Osteocyte (in vitro differentiated cells): Measurements from ENCODE around the gene ESRRG. TPM values are rescaled to one million over a fixed set of nuclear protein-coding genes. Genes with fewer than 3 reads are reported as not detected.

Source experiments
- DNase-seq: peaks from one replicate; pipeline ENCODE4 v3.0.0; 2021; ENCODE audit warnings: mixed read lengths; ENCODE audit not compliant: unreplicated experiment; ENCODE audit errors: extremely low spot score
- H3K27ac Mint-ChIP-seq: one replicate; pipeline ENCODE4 v1.8.0; 2021; ENCODE audit warnings: mild to moderate bottlenecking, mixed read lengths; ENCODE audit not compliant: unreplicated experiment
- H3K27me3 Mint-ChIP-seq: one replicate; pipeline ENCODE4 v1.8.0; 2021; ENCODE audit warnings: mixed read lengths; ENCODE audit not compliant: unreplicated experiment
- H3K36me3 Mint-ChIP-seq: one replicate; pipeline ENCODE4 v1.8.0; 2021; ENCODE audit warnings: mixed read lengths; ENCODE audit not compliant: unreplicated experiment
- H3K4me1 Mint-ChIP-seq: one replicate; pipeline ENCODE4 v1.8.0; 2021; ENCODE audit warnings: mixed read lengths; ENCODE audit not compliant: unreplicated experiment
- H3K4me3 Mint-ChIP-seq: one replicate; pipeline ENCODE4 v1.8.0; 2021; ENCODE audit warnings: mild to moderate bottlenecking, moderate library complexity, mixed read lengths; ENCODE audit not compliant: unreplicated experiment
- H3K9me3 Mint-ChIP-seq: one replicate; pipeline ENCODE4 v1.8.0; 2021; ENCODE audit warnings: mixed read lengths; ENCODE audit not compliant: unreplicated experiment
- CTCF ChIP-seq: fragments of 200-600 bp; sonication (generic); IDR thresholded peaks from 2 replicates; pipeline ENCODE4 v1.5.0; 2021; ENCODE audit warnings: antibody characterized with exemption, mild to moderate bottlenecking, moderate library complexity
- total RNA-seq: library from RNA; stranded (reverse); gene quantifications from 2 replicates; pipeline ENCODE4 v1.2.1, GENCODE V29; 2021

The ESRRG gene
- total RNA-seq, 1 donor from 2014 or later: not detected

- Mint-ChIP-seq H3K27me3 (peaks cover 4% of the 10 kb centered on the region), H3K4me3 (no peak overlapping the region), H3K4me1 (no peaks in the 10 kb centered on the region), H3K36me3 (no peaks in the 10 kb centered on the region), H3K9me3 (no peaks in the 10 kb centered on the region), H3K27ac (no peak overlapping the region)
- no peak for TF ChIP-seq CTCF
- DNase-seq: no peak
These were observed 83.1 kb downstream of the ESRRG start for GRCh38 chr1:216640100-216640499.

- Mint-ChIP-seq H3K27ac (no peak overlapping the region), H3K36me3 (no peaks in the 10 kb centered on the region), H3K9me3 (no peaks in the 10 kb centered on the region), H3K4me3 (no peak overlapping the region), H3K27me3 (peaks cover 4% of the 10 kb centered on the region), H3K4me1 (no peaks in the 10 kb centered on the region)
- no peak for TF ChIP-seq CTCF
- no peak for DNase-seq
These were observed 90.2 kb downstream of the ESRRG start for GRCh38 chr1:216632980-216633379.

- DNase-seq: no peak
- Mint-ChIP-seq H3K4me1 (no peaks in the 10 kb centered on the region), H3K36me3 (no peaks in the 10 kb centered on the region), H3K4me3 (no peak overlapping the region), H3K27me3 (peaks cover 3% of the 10 kb centered on the region), H3K27ac (no peak overlapping the region), H3K9me3 (no peaks in the 10 kb centered on the region)
- TF ChIP-seq CTCF: no peak
These were observed 92.7 kb downstream of the ESRRG start for GRCh38 chr1:216630532-216630931.

GRCh38 chr1:216627252-216627651 lies 96.0 kb downstream of the ESRRG start:
- Mint-ChIP-seq H3K36me3 (no peaks in the 10 kb centered on the region), H3K9me3 (no peaks in the 10 kb centered on the region), H3K4me1 (no peaks in the 10 kb centered on the region), H3K27me3 (no peaks in the 10 kb centered on the region), H3K27ac (no peak overlapping the region), H3K4me3 (no peak overlapping the region)
- DNase-seq: no peak
- TF ChIP-seq CTCF: peak; percentile 8

- Mint-ChIP-seq H3K27ac (no peak overlapping the region), H3K27me3 (no peaks in the 10 kb centered on the region), H3K9me3 (no peaks in the 10 kb centered on the region), H3K4me1 (no peaks in the 10 kb centered on the region), H3K36me3 (no peaks in the 10 kb centered on the region), H3K4me3 (no peak overlapping the region)
- DNase-seq: no peak
- TF ChIP-seq CTCF: no peak
These were observed 96.7 kb downstream of the ESRRG start for GRCh38 chr1:216626394-216627067.
